Pancreas (tissue), 10 donors: ENCODE results near the gene OR2AE1. TPM values are rescaled to one million over a fixed set of nuclear protein-coding genes. Genes with fewer than 3 reads are reported as not detected.

Experiments used
- ATAC-seq, 4 donors: fragments of 200-7000 bp; cut with Tn5 transposase; one replicate each; pipeline versions ENCODE4 v1.8.0 to v1.9.1; 2020; ENCODE audit warnings: mild to moderate bottlenecking in 4 of 4, moderate library complexity in 4 of 4
- DNase-seq, 6 donors: peaks; one replicate each; pipeline ENCODE4 v3.0.0-alpha.2; 2020
- FAIRE-seq: peaks from 2 replicates; lab custom pipeline; 2012; peaks lifted over from hg19 to GRCh38; lab: Jason Lieb, UNC
- H3K27ac ChIP-seq, 4 donors: fragments of 200-600 bp; sonication (generic); 1 replicate in 3 of 4; 2 replicates in 1 of 4; pipeline versions ENCODE4 v1.5.0 to v1.8.0; 2020
- H3K27me3 ChIP-seq, 4 donors: fragments of 200-600 bp; one replicate each; pipeline ENCODE4 v1.8.0; 2021
- H3K36me3 ChIP-seq, 3 donors: fragments of 200-600 bp; sonication (generic) in 1 of 3; one replicate each; pipeline versions ENCODE4 v1.5.0 to v1.8.0; 2020 to 2021
- H3K4me1 ChIP-seq, 3 donors: fragments of 200-600 bp; one replicate each; pipeline ENCODE4 v1.8.0; 2021
- H3K4me3 ChIP-seq, 4 donors: fragments of 200-600 bp; sonication (generic) in 2 of 4; one replicate each; pipeline versions ENCODE4 v1.5.0 to v1.8.0; 2020 to 2021
- H3K9me3 ChIP-seq, 4 donors: fragments of 200-600 bp; one replicate each; pipeline ENCODE4 v1.8.0; 2021
- WGBS, 2 donors: extraction: QIAGEN DNeasy Blood & Tissue Kit; methylation state at CpG; one replicate each; pipeline ENCODE4 v1.1.7; 2013; 5-methylcytosine and 5-hydroxymethylcytosine counted together
- intact Hi-C, 3 donors: fragments of 100-400 bp; cut with DNase I; formaldehyde crosslinking; loops; one replicate each; pipeline versions ENCODE4 v1.11.1 to v1.14.2; 2022
- polyA plus RNA-seq, 2 donors: library from polyadenylated mRNA; stranded (reverse); fragments of 200-250 nt; gene quantifications; one replicate each; pipeline ENCODE4 v1.2.3, GENCODE V29; 2013
- total RNA-seq, 6 donors: library from RNA; stranded (reverse); fragmentation: NEBNext Ultra II Directional in 4 of 6; extraction: Animal tissue kit (Norgen Biotek cat#: 25700) in 4 of 6; gene quantifications; one replicate each; pipeline versions ENCODE4 v1.2.1 to v1.2.4, GENCODE V29; 2021 to 2023
- TF ChIP-seq, protein P1 (sequence below), 4 donors: fragments of 200-600 bp; sonication (generic) in 3 of 4; IDR thresholded peaks; one replicate each; pipeline versions ENCODE4 v1.5.0 to v1.8.0; 2021; ENCODE audit warnings: antibody characterized with exemption in 4 of 4
- donor health status: healthy with polysubstance abuse.
- donor health status: DM: no; HTN: no; CAD: no; lungs with moderate emphysema.
- donor health status: DM: no; HTN: no; CAD: no.
- donor health status: control.
- donor health status: control.
- donor health status: Bipolar disorder and iron deficiency.
- donor health status: DM: yes; HTN: yes; CAD: no.
- donor health status: DM: no; HTN: no; CAD: no.
- donor health status: DM: no; HTN: no; CAD: no.
- donor health status: DM: yes; HTN: yes; CAD: no.

The OR2AE1 gene
- total and polyA plus RNA-seq, 8 donors = not detected

DNA sequence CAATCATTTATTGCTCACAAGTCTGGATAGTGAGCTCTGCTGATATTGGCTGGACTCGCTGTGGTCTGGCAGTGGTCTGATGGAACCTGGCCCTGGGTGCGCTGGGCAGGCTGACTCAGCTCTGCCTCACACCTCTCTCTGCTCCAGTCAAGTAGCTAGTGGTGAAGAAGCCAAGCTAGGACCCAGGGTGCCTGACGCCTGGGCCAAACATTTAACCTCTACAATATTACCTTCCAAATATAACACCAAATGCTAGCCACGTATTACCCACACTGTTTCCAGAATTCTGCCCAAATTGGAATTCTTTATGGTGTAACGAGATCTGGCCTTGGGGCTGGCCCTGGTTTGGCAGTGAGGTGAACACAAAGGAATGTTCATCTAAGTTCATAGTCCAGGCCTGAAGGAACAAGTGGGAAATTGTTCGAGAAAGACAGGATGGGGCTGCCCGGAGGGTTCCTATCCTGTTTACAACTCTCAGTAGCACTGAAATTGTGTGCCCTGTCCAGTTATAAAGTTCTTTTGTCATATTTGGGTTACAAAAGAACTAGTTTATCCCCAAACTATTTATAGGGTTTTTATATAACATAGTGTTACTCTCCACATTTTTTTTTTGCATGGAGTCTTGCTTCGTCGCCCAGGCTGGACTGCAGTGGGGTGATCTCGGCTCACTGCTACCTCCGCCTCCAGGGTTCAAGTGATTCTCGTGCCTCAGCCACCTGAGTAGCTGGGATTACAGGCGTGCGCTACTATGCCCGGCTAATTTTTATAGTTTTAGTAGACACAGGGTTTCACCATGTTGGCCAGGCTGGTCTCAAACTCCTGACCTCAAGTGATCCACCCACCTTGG is 16.3 kb downstream of the OR2AE1 start:
- Histone ChIP-seq H3K36me3 (no peaks in the 10 kb centered on the region), H3K27me3 (no peaks in the 10 kb centered on the region), H3K27ac (peak overlapping the region; percentile 13 to 42 (median 31)), H3K4me3 (no peak overlapping the region), H3K9me3 (no peaks in the 10 kb centered on the region), H3K4me1 (no peaks in the 10 kb centered on the region)
- intact Hi-C loops = no loop called here
- ATAC-seq (peak; percentile 71 to 95 (median 84)), FAIRE-seq (no peak), DNase-seq (peak in 4 of 6 donors; percentile 13 to 43 (median 33))
- TF ChIP-seq, protein P1, sequence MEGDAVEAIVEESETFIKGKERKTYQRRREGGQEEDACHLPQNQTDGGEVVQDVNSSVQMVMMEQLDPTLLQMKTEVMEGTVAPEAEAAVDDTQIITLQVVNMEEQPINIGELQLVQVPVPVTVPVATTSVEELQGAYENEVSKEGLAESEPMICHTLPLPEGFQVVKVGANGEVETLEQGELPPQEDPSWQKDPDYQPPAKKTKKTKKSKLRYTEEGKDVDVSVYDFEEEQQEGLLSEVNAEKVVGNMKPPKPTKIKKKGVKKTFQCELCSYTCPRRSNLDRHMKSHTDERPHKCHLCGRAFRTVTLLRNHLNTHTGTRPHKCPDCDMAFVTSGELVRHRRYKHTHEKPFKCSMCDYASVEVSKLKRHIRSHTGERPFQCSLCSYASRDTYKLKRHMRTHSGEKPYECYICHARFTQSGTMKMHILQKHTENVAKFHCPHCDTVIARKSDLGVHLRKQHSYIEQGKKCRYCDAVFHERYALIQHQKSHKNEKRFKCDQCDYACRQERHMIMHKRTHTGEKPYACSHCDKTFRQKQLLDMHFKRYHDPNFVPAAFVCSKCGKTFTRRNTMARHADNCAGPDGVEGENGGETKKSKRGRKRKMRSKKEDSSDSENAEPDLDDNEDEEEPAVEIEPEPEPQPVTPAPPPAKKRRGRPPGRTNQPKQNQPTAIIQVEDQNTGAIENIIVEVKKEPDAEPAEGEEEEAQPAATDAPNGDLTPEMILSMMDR (IDR thresholded peaks at IDR 0.05) = no peak
- 72 to 73% methylated on average over 15 of the region's 15 CpGs for WGBS, 2 donors

DNA sequence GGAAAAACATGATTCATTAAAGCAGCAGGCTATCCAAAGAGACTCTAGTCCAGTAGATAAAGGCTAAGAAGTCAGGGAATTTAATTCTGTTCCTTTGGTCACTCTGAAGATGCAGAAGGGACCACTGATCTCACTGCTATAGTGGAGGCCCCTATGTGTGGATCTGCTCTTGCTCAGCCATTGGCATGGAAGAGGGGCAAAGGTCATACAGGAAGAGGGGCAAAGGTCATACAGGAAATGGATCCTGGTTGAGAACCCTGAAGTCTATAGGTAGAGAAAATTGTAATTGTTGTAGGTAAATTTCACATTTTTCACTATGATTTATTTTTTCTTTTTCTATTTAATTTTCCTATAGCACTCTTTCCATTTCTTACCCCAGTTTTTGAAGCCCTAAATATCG is 21.6 kb downstream of the OR2AE1 start:
- no peak for ATAC-seq
- FAIRE-seq = no peak
- WGBS, 2 donors = 79 to 83% methylated on average over 1 of the region's 1 CpG
- TF ChIP-seq, protein P1 (IDR thresholded peaks at IDR 0.05) = no peak
- intact Hi-C loops = no loop called here
- Histone ChIP-seq H3K27me3 (no peaks in the 10 kb centered on the region), H3K4me3 (no peak overlapping the region), H3K9me3 (no peaks in the 10 kb centered on the region), H3K36me3 (no peaks in the 10 kb centered on the region), H3K27ac (no peak overlapping the region), H3K4me1 (no peaks in the 10 kb centered on the region)
- no peak for DNase-seq

DNA sequence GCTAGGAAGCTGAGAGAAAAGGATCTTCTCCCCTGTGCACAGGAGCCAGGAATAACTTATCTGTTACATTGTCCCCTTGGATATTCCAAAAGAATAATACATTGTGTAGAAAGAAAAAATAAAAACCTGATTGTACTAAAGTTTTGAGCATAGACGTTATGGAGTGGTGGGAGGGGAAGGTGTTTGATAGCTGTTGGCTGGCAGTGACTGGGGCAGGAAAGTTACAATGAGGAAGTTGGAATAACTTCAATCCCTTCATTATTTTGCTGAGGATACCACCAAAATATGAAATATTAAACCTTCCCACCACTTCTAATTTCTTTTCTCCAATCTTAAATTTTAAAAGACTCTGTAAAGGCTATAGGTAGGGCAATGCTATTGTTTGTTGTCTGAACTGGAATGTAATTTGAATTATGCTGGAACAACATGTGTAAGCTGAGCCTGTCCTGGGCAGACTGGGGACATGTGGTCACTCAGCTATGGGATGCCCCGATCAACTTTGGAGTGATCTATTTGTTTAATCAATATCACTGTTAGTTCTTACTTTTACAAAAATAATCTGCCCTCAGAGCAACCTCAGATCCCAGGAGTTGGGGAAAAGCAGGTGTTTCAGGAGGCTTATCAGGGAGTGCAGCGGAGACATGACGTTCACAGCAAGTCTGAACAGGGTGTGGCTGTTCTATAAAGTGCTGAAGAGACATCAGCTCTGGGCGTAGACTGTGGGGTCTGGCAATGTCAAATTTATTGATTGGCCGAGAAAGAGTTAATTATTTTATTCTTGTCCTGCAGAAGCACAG is 28.2 kb downstream of the OR2AE1 start:
- 55 to 57% methylated on average over 6 of the region's 6 CpGs for WGBS, 2 donors
- TF ChIP-seq, protein P1 (IDR thresholded peaks at IDR 0.05) = no peak
- FAIRE-seq (no peak), DNase-seq (no peak), ATAC-seq (no peak)
- H3K9me3 ChIP-seq = no peaks in the 10 kb centered on the region
- H3K36me3 ChIP-seq = no peaks in the 10 kb centered on the region
- intact Hi-C loops = no loop called here
- H3K4me3 ChIP-seq = no peak overlapping the region
- H3K27ac ChIP-seq = no peak overlapping the region
- H3K27me3 ChIP-seq = no peaks in the 10 kb centered on the region
- no peaks in the 10 kb centered on the region for H3K4me1 ChIP-seq

DNA sequence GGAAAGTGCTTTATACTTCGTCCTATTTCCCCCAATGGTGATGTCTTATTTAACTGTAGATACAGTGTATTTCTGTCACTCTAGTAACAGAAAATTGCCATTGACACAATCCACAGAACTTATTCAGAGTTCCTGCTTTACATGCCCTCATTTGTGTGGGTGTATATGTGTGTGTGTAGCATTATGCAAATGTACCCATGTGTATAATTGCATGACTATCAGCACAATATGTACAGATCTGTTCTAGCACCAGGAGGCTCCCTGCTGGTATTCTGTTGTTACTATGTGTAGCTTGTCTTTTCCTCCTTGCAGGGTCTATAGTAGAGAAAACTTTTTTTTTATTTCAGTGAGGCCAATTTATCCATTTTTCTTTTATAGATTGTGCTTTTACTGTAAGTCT is 32.5 kb downstream of the OR2AE1 start:
- WGBS, 2 donors = 47 to 54% methylated on average over 1 of the region's 1 CpG
- intact Hi-C loops = no loop called here
- FAIRE-seq = no peak

More for the DNA sequence above, 32.5 kb downstream of the OR2AE1 start:
- ATAC-seq (no peak), DNase-seq (no peak)
- H3K4me3 ChIP-seq = no peak overlapping the region
- no peaks in the 10 kb centered on the region for H3K9me3 ChIP-seq
- peaks cover 0 to 2% (median 0%) of the 10 kb centered on the region in 3 donors for H3K4me1 ChIP-seq
- H3K27ac ChIP-seq = no peak overlapping the region
- TF ChIP-seq, protein P1 (IDR thresholded peaks at IDR 0.05) = no peak
- no peaks in the 10 kb centered on the region for H3K27me3 ChIP-seq
- no peaks in the 10 kb centered on the region for H3K36me3 ChIP-seq
